Stimulated activated CD8-positive, alpha-beta memory T cell treated with anti-CD3 and anti-CD28 coated beads, Interleukin-12 subunit alpha, Interleukin-12 subunit beta, amount 100 ng/mL, for 1 hour (primary cell): ENCODE results near the gene SMIM29.

Experiments used
- DNase-seq: peaks from one replicate; pipeline ENCODE4 v3.0.0-alpha.2; 2020; ENCODE audit warnings: low read depth

SMIM29 gene

DNA sequence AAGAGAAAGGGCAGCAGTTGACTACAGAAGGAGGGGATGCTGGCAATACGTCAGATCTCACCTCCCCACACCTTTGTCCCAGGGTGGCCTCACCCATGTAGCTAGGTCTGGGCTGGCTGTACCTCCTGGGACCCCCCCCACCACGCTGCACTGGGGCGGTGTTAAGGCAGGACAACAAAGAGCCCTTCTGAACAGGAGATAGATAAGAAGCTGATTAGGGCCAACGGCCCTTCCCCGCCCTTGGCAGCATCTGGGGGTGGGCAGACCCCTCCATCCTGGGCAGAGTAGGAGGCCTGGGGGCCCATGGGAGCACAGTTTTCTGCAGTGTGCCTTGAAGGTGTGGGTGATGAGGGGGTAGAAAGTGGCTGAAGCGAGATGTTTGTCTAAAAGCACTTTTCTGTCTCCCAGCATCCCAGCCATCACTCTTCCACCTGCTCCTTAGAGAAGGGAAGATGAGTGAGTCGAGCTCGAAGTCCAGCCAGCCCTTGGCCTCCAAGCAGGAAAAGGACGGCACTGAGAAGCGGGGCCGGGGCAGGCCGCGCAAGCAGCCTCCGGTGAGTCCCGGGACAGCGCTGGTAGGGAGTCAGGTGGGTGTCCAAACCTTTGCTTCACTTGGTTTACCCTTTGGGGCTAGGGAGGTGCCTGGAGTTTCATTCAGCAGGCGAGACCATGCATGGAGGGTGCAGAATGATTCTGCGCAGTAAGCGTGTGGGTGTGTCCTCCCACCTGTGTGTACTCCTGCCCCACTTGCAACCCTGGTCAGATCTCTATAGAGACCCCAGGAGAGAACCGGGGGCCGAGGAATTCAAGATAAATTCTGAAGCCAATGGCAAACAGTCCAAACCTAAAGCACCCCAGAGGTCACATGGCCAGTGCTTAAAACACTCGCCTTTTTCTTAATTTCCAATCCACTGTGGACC is 8.2 kb downstream of the SMIM29 start:
- DNase-seq: no peak

DNA sequence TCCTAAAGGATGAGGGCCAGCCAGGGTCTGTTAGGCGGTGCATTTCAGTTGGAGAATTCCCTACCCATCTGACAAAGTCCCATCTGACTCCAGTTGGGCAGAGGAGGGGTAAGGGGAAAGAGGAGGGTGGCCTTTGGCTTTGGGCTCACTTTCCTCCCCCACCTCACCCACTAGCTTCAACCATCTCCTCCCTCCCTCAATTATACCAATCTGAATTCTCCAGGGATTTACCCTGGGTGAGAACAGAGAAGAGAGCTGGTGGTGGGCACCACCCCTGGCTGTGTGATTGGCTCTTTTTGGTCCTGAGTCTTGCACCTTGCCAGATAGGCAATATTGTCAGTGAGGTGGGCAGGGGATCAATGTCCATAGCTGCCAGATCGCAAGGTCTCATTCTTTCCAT is 8.9 kb downstream of the SMIM29 start:
- no peak for DNase-seq

DNA sequence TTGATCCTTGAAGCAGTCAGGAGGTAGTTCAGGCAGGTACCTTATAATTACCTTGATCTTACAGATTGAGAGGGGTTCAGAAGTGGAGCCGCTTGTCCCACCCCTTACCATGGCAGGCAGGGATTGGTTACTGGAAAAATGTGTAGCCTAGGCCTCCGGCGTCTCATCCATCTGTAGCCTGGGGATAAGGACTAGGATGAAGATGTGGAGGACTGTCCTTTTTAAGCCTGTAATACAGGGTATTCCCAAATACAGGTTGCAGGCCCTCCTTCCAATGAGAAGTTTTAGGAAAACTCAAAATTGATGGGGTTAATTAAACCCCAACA is 9.3 kb downstream of the SMIM29 start:
- DNase-seq: no peak

DNA sequence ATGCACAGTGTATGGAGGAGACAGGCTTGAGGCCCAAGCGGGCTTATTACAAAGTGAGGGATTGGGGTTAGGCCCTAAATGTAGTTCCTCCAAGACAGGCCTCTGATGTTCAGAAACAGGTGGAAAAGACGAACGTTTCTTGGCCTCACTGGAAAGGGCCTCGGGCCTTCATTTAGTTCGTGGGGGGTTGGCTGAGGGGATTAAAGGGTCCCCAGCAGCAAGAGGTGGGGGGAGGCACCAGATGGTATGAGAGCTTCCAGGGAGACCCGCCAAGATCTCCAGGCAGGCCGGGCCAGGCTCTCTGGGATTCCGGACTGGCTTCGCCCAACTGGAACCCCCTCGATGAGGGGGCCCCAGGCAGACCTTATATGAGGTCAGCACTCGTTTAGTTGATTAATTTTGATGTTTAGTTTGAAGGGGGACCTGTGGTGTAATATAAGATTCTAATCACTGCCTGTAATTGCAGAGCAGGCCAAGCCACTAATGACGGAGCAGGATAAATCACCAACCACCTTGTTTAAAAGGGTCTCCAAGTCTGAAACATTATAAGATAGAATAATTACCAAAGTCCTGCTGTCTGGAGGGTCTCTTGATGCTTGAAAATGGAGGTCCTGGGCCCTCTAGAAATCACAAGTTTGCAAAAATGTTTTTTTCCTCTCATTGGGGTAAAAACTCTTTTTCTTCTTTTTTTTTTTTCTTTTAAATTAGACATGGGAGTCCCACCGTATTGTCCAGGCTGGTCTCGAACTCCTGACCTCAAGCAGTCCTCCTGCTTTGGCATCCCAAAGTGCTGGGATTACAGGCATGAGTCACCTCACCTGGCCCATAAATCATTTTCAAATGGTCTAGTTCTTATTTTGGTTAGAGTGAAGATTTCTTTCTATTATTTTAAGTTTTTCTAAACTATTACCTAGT is 10.0 kb downstream of the SMIM29 start:
- no peak for DNase-seq

DNA sequence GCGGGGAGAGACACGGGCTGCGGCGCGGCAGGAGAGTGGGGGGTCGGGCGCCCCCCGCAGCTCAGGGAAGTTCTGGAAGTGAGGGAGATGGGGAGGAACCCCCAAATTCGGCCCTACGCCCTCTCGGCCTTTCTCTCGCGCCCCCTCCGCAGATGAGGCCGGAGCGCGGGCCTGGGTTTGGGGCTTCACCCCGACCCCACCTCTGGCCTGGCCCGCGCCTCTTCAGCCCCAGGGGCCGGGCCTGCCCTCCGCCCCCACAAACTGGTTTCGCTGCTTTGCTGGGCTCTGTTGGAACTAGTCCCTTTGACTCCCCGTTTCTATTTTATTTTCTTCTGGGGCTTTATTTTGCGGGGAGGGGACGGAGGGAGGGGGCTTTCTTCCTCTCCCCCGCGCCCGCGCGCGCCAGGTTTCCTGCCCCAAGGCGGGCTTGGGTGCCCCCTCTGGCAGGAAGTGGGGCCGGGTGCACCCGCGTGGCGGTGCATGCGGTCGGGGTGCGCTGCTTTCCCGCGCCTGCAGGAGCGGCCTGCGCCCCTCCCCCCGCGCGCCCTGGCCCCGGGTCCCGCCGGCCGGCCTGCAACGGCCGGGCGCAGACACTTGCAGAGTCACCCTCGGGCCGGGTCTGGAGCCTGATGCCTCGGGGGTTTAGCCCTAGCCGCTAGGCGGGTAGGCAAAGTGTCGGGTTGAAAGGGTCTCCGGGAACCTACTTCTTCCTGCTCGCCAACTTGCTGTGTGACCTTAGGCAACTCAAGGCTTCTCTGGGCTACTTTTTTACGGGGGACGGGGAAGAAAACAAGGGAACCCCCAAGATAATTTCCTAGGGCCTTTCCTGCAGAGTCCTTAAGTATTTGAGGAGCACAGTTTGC is 10.9 kb downstream of the SMIM29 start:
- peak; percentile 45 for DNase-seq

DNA sequence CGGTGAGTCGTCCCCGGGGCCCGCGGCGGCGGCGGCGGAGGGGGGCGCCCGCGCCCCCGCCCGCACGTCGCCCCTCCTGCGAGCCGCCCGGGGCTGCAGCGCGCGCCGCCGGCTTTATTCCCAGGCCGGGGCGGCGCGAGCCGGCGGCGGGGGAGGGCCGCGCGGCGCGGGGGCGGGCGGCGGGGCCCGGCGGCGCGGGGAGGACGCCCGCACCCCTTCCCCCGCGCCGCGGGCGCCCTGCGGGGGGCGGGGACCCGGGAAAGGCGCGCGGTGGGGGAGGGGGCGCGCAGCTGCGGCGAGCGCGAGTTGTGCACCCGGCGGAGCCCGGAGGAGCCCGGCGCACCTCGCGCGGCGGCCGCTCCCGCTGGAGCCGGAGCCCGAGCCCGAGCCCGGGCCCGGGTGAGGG is 11.5 kb downstream of the SMIM29 start:
- DNase-seq: no peak

DNA sequence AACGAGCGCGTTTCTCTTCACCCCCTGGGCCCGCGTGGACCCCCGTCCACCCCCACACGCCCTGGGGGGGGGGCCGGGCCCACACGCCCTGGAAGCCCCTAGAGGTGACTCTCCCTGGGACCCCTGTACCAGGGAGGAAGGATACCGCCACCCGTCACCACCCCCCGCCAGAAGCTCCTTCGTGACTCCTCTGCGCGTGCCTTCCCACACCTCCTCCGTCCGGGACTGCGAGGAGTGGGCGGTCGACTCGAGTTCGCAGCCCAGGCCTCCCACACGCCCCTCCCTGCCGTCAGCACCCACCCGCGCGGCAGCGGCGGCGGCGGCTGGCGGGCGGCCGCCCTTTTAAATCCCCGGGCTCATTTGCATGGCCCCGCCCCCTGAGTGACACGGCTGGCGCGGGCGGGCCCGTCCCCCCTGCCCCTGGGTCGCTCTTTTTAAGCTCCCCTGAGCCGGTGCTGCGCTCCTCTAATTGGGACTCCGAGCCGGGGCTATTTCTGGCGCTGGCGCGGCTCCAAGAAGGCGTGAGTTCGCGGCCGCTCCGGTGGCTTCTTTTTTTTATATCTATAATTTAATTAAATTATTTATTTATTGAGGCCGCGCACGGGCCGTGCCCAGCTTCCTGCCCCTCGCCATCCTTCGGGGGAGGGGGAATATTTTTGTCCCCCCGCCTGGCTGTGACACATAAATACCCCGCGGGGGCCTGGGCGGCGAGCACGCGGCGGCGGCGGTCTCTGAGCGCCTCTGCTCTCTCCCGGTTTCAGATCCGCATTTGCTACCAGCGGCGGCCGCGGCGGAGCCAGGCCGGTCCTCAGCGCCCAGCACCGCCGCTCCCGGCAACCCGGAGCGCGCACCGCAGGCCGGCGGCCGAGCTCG is 12.1 kb downstream of the SMIM29 start, which contains the start of gene HMGA1:
TSS of gene HMGA1 (plus strand) at position 431 of the 873 bp plus-strand sequence. CDS start 3,908 bp downstream, outside the sequence.
- peak; percentile 85 for DNase-seq

DNA sequence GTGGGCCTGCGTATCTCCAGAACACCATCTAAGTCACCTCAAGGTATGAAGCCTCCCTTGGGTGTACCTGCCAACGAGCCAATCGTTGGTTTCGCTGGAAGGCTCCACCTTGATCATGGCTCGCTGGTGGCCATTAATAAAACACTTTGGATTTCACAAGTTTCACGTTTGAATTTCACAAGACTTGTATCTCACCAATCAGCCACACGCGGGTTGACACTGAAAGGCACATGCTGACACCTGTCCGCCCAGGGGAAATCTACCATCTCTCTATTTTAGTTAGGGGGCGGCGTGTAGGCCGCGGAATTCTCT is 12.7 kb downstream of the SMIM29 start:
- DNase-seq: no peak

DNA sequence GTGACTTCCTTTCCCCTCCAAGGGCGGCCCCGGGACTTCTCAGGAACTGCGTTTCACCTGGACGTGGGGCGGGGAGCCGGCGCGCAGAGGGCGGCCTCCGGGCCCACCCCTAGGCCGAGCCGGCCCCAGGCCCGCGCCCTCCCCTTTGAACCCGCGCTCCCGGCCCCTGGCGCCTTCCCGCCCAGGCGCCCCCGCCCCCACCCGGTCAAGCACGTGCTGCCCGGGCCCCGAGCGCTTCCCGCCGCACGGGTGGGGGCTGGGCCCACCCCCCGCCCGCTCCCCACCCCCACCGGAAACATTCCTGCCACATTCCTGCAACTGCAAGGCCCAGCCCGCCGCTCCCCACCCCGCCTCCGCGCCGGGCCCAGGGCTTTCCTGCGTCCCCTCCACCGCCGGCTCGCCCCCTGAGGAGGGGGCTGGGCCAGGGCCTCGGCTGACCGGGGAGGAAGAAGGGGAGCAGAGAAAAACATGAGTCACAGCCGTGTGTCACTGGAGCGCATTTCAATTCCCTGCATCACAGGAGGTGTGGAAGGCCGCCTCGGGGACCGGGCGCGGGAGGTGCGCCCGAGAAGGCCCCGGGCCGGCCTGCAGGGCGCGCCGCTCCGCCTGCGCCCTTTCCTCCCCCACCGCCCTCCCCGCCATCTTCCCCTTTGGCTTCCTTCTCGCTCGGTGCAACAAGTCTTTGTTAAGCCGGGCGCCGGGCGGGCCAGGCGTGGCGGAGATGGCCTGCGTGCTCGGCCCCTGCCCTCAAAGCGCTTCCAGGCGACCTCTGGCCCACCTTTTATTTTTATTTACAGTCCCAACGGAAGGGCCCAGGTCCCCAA is 13.3 kb downstream of the SMIM29 start:
- DNase-seq: peak; percentile 51

DNA sequence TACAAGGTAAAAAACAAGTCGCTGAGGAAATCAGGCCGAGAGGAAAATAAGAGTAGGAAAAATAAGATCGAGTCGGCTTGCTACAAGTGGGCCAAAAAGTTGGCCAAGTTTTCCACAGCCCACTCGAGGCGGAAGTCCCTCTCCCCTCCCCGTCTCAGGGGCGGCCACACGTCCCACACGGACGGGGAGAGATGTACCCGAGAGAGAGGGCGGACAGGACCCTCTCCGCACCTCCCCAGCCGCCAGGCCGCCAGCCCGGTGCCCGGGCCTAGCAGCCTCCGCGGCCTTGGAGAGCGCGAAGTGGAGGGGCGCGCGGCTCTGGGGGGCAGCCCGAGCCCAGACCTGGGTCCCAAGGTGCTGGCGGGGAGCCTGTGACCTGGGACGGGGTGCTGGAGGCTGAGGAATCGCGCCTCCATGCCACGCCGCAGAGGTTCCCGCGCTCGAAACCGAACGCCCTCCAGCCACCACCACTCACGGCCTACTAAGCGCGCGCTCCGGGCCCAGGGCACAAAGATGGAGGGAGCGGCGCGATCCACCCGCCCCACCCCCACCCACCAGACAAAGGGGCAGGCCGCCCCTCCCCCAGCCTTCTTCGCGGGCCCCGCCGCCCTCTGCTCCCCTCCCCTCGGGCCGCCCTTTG is 14.0 kb downstream of the SMIM29 start:
- DNase-seq: no peak

DNA sequence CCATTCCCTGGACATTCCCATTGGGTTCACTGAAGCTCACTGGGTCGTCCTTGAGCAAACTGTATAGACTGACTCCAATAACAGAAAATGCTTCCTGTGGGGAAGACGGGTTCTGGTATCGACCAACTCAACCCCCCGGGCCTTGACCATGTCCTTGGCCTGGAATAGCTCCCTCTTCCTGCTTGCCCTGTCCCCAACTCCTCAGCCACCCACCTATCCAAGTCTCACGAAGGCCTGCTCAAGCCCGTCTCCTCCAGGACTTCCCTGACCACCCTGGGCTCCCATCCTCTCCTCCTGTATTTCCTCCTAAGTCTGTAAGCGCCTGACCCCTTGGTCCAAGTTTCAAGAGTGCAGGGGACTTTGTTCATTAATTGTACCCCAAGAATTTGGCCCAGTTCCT is 14.9 kb downstream of the SMIM29 start:
- no peak for DNase-seq

DNA sequence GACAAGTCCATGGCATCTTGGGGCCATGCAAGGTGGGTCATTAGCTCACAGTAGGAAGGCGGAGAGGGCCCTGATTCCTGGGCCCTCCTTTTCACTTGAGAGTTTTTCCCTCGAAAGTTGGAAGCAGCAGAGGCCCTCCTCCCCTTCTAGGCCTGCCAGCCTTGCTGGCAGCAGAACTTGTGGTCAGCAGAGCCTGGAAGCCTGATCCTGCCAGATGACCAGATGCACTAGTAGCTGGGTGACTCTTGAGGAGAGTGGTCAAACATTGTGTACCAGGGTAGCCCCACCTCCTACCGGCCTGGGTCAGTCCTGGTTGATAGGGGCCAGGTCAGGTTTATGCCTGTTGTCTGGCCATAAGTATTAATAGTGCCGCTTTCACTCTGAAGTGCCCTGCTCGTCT is 15.9 kb downstream of the SMIM29 start:
- DNase-seq: no peak

DNA sequence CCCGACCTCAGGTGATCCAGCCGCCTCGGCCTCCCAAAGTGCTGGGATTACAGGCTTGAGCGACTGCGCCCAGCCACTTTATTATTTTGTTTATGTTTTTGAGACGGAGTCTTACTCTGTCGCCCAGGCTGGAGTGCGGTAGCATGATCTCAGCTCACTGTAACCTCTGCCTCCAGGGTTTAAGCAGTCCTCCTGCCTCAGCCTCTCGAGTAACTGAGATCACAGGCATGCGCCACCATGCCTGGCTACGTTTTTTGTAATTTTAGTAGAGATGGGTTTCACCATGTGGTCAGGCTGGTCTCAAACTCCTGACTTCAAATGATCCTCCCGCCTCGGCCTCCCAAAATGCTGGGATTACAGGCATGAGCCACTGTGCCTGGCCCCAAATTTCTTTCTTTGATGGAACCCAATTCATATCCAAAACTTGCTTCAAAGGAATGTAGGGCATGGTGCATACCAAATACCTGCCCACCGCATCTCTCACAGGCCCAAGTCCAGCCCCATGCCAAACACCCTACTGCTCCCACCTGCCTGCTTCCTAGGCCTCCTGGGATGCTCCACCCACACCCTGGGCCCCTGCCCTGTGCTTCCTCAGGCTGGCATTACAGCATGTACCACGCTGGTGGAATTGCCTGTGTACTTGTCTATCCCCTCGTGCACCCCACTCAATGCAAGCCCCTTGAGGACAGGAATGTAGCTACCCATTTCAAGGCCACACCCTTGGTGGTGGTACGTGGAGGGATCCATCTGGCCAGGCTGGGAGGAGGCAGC is 17.1 kb downstream of the SMIM29 start:
- DNase-seq: no peak

DNA sequence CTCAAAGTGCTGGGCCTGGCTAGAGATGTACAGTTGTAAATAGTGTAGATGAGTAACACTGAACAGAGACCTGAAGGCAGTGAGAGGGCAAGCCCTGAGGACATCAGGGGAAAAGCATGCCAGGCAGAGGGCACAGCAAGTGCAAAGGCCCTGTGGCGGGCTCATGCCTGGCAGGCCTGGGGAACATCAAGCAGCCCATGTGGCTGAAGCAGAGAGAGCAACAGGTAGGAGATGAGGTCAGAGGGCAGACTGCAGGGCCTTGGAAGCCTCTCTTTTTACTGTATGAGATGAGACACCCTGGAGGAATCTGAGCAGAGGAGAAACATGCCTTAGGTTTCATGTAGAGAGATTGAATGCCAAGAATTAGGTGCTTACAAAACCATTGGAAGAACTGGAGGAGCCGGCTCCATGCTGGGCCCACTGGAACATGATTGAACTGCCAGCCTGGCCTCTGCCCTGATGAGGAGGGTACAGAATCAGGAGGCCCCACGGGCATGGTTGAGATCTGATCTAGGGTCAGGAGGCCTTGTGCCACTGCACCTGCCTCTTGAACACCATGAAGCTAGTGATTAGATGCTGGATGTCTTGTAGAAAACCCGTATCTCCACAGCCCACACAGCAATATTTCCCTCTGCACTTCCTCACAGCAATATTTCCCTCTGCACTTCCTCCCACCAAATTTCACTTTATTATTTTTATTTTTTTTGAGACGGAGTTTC is 18.0 kb downstream of the SMIM29 start:
- DNase-seq: no peak

DNA sequence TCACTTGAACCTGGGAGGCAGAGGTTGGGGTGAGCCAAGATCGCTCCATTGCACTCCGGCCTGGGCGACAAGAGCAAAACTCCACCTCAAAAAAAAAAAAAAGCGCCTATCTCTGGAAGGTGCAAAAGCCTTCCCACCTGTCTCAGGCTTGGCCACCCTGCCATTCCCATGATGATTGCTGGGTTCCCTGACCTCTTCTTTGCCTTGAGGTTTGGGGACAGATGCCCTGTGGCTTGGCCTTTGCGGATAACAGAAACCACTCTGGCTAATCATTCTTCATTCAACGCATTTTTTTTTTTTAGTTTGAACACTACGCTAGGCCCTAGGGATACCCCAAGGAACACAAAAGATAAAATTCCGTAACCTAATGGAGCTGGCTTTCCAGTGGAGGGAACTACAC is 18.9 kb downstream of the SMIM29 start:
- DNase-seq: no peak

DNA sequence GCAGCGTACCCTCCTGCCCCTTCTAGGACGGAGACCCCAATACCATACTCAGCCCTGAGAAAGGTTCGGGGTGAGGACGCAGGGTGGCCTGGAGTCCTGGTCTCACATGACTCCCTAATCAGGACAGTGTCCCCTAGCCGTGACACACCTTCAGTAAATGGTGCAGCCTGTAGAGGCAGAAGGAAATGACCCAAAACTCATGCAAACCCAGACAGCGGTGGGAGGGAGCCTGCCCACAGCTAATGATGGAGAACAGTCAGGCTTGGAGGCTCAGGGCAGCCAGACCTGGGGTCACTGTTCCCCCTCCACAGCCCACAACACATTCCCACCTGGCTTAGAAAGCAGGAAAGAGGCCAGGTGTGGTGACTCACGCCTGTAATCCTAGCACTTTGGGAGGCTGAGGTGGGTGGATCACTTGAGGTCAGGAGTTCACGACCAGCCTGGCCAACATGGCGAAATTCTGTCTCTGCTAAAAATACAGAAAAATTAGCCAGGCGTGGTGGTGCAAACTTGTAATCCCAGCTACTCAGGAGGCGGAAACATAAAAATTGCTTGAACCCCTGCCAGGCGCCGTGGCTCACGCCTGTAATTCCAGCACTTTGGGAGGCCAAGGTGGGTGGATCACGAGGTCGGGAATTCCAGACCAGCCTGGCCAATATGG is 20.9 kb downstream of the SMIM29 start:
- DNase-seq: no peak

DNA sequence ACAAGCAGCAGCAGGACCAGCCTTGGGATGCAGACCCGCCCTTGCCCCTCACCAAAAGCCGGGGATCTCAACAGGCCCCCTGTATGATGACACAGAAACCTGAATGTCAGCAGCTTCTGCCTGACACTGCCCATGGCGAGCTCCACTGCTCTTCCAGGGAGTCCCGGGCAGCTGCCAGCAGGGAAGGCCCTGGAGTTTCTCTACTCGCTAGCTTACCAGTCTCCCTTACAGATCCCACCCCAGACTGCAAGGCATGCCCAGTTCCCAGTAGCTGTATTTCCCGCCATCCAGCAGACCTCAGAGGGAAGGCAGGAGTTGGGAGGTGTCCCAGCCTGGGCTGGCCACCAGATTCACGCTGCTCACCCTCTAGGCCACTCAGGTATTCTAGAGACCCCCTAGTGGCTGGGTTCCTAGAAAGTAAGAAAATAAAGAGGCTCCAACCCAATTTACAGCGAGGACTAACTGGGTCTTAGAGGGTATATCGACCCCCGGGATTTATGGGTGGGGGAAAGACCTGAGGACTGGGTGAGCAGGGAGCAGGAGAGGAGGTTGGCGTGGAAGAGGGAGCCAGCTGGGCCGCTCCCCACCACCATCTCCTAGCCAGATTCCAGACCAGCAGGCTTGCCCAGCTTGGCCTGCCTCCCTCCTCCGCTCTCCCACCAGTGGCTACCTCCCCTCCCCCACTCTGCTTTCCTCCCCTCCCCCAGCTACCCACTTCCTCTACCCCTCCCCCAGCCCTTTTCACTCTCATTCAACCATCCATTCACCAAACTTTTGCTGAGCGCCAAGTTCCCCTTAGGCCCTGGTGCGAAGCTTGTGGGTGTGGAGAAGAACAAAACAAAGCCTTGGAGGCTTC is 21.8 kb downstream of the SMIM29 start:
- DNase-seq: no peak
